Measurements from ENCODE around the gene CNOT8.

GRCh38 chr5:154857530-154858296 is 714 bp upstream of the CNOT8 start:
- TF ChIP-seq GATA2 (IDR thresholded peaks at IDR 0.05; ENCODE audit: low read depth, low read length) (no peak), GATA3 (IDR thresholded peaks at IDR 0.05; ENCODE audit: low read depth, low read length) (no peak)

All from SH-SY5Y (cell line).